GM19238 (cell line): ENCODE measurements around the gene TRDMT1.
"Not testable (repeated sequence)": the region's sequence is repeated elsewhere in the genome, so short reads cannot be mapped to it uniquely, and the experiment has no call there.

Experiments
- DNase-seq: peaks from one replicate; pipeline ENCODE4 v3.0.0; 2011; ENCODE audit warnings: low spot score; ENCODE audit not compliant: insufficient read length

The TRDMT1 gene

GRCh38 chr10:17134737-17135260, 66.7 kb downstream of the TRDMT1 start:
- DNase-seq = no peak

- DNase-seq = no peak
These were observed 67.2 kb downstream of the TRDMT1 start for GRCh38 chr10:17134282-17134681.

GRCh38 chr10:17129741-17130140, 71.7 kb downstream of the TRDMT1 start, which contains the start of gene CUBN:
Gene CUBN, minus strand, starts transcription at chr10:17129811. Its CDS starts 46 bp downstream, at chr10:17129765.
- DNase-seq = no peak

GRCh38 chr10:17128261-17128660, 73.2 kb downstream of the TRDMT1 start:
- DNase-seq = no peak

GRCh38 chr10:17126327-17126726, 75.1 kb downstream of the TRDMT1 start:
- no peak for DNase-seq

- no peak for DNase-seq
These were observed 76.1 kb downstream of the TRDMT1 start for GRCh38 chr10:17125206-17125893.

GRCh38 chr10:17123961-17124360, 77.5 kb downstream of the TRDMT1 start:
- DNase-seq = no peak

- DNase-seq = no peak
These were observed 78.5 kb downstream of the TRDMT1 start for GRCh38 chr10:17122726-17123661.

GRCh38 chr10:17122052-17122451, 79.4 kb downstream of the TRDMT1 start:
- DNase-seq = no peak

- DNase-seq = no peak
These were observed 80.8 kb downstream of the TRDMT1 start for GRCh38 chr10:17120694-17121093.

GRCh38 chr10:17119845-17120244, 81.6 kb downstream of the TRDMT1 start:
- no peak for DNase-seq

- DNase-seq = no peak
These were observed 85.3 kb downstream of the TRDMT1 start for GRCh38 chr10:17116193-17116592.

- no peak for DNase-seq
These were observed 85.8 kb downstream of the TRDMT1 start for GRCh38 chr10:17115683-17116082.

- DNase-seq = not testable (repeated sequence)
These were observed 86.5 kb downstream of the TRDMT1 start for GRCh38 chr10:17114878-17115444.

- no peak for DNase-seq
These were observed 87.5 kb downstream of the TRDMT1 start for GRCh38 chr10:17113889-17114540.

GRCh38 chr10:17113346-17113745, 88.1 kb downstream of the TRDMT1 start:
- no peak for DNase-seq

GRCh38 chr10:17112566-17112965, 88.9 kb downstream of the TRDMT1 start:
- no peak for DNase-seq

- no peak for DNase-seq
These were observed 91.8 kb downstream of the TRDMT1 start for GRCh38 chr10:17109475-17110207.

- no peak for DNase-seq
These were observed 92.4 kb downstream of the TRDMT1 start for GRCh38 chr10:17109046-17109445.

GRCh38 chr10:17106991-17107390, 94.5 kb downstream of the TRDMT1 start:
- no peak for DNase-seq

- DNase-seq = no peak
These were observed 99.6 kb downstream of the TRDMT1 start for GRCh38 chr10:17101910-17102266.
